Measurements from ENCODE around the gene ADGRA3.

GRCh38 chr4:22343606-22344005 lies 172.3 kb downstream of the ADGRA3 start:
- no peak for TF ChIP-seq CTCF (IDR thresholded peaks at IDR 0.05)
- TF ChIP-seq EP300 (IDR thresholded peaks at IDR 0.05): no peak
- no peak for TF ChIP-seq POLR2AphosphoS5 (IDR thresholded peaks at IDR 0.05)
- no peak for TF ChIP-seq POLR2A (IDR thresholded peaks at IDR 0.05)

Data from stomach (tissue), 4 donors.